WTC11 (cell line): ENCODE data around the gene TMEM259.

Experiments used
- CTCF ChIP-seq: fragments of 200-600 bp; IDR thresholded peaks from 2 replicates; pipeline ENCODE4 v1.8.0; 2022; ENCODE audit warnings: antibody characterized with exemption
- ETV6 ChIP-seq: sonication (generic); formaldehyde crosslinking; IDR thresholded peaks from 2 replicates; pipeline ENCODE4 v1.8.1; 2022; ENCODE audit warnings: mild to moderate bottlenecking, missing genetic modification reagents
- FOXP1 ChIP-seq: sonication (generic); formaldehyde crosslinking; IDR thresholded peaks from 2 replicates; pipeline ENCODE4 v1.8.0; 2022; ENCODE audit warnings: missing genetic modification reagents, mild to moderate bottlenecking, moderate library complexity, borderline replicate concordance
- FOXP4 ChIP-seq: sonication (generic); formaldehyde crosslinking; IDR thresholded peaks from 2 replicates; pipeline ENCODE4 v1.8.0; 2022; ENCODE audit warnings: mild to moderate bottlenecking, missing genetic modification reagents
- IRF1 ChIP-seq: sonication (generic); formaldehyde crosslinking; IDR thresholded peaks from 2 replicates; pipeline ENCODE4 v1.8.0; 2023; ENCODE audit warnings: missing genetic modification reagents
- MAX ChIP-seq: sonication (generic); formaldehyde crosslinking; IDR thresholded peaks from 2 replicates; pipeline ENCODE4 v1.8.0; 2022; ENCODE audit warnings: mild to moderate bottlenecking, missing genetic modification reagents
- MLX ChIP-seq: sonication (generic); formaldehyde crosslinking; IDR thresholded peaks from 2 replicates; pipeline ENCODE4 v1.8.1; 2023; ENCODE audit warnings: mild to moderate bottlenecking, missing genetic modification reagents, moderate library complexity
- PRDM15 ChIP-seq: sonication (generic); formaldehyde crosslinking; IDR thresholded peaks from 2 replicates; pipeline ENCODE4 v1.8.0; 2022; ENCODE audit warnings: missing genetic modification reagents
- PREB ChIP-seq: sonication (generic); formaldehyde crosslinking; IDR thresholded peaks from 2 replicates; pipeline ENCODE4 v1.8.1; 2022; ENCODE audit warnings: mild to moderate bottlenecking, missing genetic modification reagents, moderate library complexity, borderline replicate concordance
- SMAD3 ChIP-seq: sonication (generic); formaldehyde crosslinking; IDR thresholded peaks from 2 replicates; pipeline ENCODE4 v1.8.0; 2022; ENCODE audit warnings: missing genetic modification reagents, mild to moderate bottlenecking, borderline replicate concordance
- ZNF232 ChIP-seq: sonication (generic); formaldehyde crosslinking; IDR thresholded peaks from 2 replicates; pipeline ENCODE4 v1.8.0; 2022; ENCODE audit warnings: mild to moderate bottlenecking, missing genetic modification reagents
- ZNF396 ChIP-seq: fragments of 250-450 bp; sonication (Bioruptor Pico); IDR thresholded peaks from 2 replicates; pipeline ENCODE4 v1.8.0; 2021; ENCODE audit warnings: mild to moderate bottlenecking, moderate library complexity, borderline replicate concordance

GRCh38 chr19:993831-994393 is 27.0 kb downstream of the TMEM259 start:
- TF ChIP-seq CTCF (no peak), PREB (CRISPR knock-in tag) (no peak), ZNF232 (CRISPR knock-in tag) (no peak), MAX (CRISPR knock-in tag) (no peak), ZNF396 (no peak), ETV6 (CRISPR knock-in tag) (no peak), FOXP4 (CRISPR knock-in tag) (no peak), IRF1 (CRISPR knock-in tag) (no peak), PRDM15 (CRISPR knock-in tag) (no peak), MLX (CRISPR knock-in tag) (no peak), FOXP1 (no peak), SMAD3 (CRISPR knock-in tag) (no peak)
